HG03469 (cell line): ENCODE results near the gene CCDC181.
A peak's percentile ranks its signal among the peaks of the same experiment; 100 is the strongest.
"Not testable (repeated sequence)": the region's sequence is repeated elsewhere in the genome, so short reads cannot be mapped to it uniquely, and the experiment has no call there.

Source experiments
- ATAC-seq: cut with Tn5 transposase; IDR thresholded peaks from one replicate; pipeline ENCODE4 v1.9.1; 2021; ENCODE audit warnings: mild to moderate bottlenecking, moderate library complexity, moderate number of reproducible peaks; ENCODE audit not compliant: unreplicated experiment

Gene CCDC181

DNA sequence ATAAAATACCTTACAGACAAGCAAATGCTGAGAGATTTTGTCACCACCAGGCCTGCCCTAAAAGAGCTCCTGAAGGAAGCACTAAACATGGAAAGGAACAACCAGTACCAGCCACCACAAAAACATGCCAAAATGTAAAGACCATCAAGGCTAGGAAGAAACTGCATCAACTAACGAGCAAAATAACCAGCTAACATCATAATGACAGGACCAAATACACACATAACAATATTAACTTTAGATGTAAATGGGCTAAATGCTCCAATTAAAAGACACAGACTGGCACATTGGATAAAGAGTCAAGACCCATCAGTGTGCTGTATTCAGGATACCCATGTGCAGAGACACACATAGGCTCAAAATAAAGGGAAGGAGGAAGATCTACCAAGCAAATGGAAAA lies 24.7 kb downstream of the CCDC181 start:
- ATAC-seq, result not testable (repeated sequence)

GRCh38 chr1:169395955-169396354 lies 31.3 kb downstream of the CCDC181 start:
- no peak for ATAC-seq

GRCh38 chr1:169392406-169392805 lies 34.9 kb downstream of the CCDC181 start:
- no peak for ATAC-seq

DNA sequence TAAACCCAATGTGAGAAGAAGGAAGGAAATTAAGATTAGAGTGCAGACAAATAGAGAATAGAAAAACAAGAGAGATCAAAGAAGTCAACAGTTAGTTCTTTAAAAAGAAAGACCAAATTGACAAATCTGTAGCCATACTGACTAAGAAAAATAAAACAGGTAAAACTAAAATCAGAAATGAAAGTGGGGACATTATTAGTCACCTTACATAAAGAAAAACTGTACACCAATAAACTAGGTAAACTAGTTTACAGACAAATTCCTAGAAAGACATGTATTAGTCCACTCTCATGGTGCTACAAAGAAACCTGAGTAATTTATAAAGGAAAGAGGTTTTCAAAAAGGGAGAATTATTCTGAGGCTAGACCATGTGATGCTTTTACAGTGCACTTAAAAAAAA lies 37.0 kb downstream of the CCDC181 start:
- ATAC-seq, result peak; percentile 86

GRCh38 chr1:169387399-169387798 lies 39.9 kb downstream of the CCDC181 start:
- no peak for ATAC-seq

DNA sequence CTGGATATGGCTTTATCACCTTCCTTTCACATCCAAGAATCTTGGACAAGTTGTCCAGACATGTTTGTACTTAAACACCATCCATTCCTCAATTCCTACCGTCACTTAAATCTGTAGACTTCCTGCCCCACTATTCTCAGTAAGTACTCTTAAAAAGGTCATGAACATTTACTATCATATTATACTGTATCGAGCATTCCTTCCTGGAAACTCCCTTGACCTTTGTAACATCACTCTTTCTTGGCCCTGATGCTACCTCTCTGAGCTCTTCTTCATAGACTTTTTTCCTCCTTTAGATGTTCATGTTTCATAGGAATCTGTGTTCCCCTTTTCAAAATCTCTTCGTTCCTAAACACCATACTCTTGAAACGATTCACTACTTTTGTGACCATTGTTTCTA lies 43.8 kb downstream of the CCDC181 start:
- no peak for ATAC-seq

DNA sequence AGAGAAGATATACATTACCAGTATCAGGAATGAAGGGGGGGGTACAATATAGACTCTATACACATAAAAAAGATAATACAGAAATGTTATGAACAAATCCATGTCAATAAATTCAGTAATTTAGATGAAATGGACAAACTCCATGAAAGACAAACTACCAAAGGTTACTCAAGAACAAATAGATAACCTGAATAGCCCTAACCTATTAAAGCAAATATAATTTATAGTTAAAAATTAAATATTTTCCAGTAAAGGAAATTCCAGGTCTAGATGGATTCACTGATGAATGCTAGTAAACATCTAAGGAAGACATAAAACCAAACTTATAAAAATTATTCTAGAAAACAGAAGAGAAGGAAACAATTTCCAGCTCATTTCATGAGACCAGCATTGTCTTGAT lies 46.1 kb downstream of the CCDC181 start:
- ATAC-seq, result no peak

DNA sequence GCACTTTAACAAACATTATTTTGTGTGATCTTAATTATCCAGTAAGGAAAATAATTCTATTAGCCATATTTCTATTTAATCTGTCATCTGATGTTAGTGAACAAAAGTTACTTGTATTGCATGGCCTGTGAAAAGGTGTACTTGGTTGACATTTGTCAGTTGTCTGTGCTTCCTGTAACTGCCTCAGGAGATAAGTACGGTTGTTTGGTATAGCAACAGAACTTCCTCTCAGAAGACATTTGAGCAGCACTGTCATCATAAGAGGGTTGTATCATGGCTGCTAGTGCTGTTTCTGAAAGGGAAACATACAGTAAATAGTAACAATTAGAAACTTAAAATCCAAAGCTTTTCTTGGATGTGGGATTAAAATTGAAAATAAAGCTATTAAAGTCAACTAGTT lies 55.9 kb downstream of the CCDC181 start:
- no peak for ATAC-seq

DNA sequence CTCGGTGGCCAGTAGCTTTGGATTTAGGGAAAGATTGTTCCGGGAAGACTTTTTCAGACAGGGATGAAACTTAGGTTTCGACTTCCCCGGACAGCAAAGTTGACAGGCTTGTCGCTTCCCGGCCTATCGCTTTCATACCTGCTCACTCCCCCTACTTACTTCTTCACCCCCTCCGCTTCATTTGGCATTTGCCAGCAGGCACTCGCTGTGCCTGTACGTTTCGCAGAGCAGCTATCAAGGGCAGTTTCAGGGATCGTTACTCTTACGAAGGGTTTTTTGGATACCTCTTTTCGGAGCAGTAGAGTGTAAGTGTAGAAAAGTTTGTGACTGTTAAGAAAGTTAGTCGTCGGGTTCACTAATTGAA lies 58.9 kb downstream of the CCDC181 start:
- no peak for ATAC-seq

DNA sequence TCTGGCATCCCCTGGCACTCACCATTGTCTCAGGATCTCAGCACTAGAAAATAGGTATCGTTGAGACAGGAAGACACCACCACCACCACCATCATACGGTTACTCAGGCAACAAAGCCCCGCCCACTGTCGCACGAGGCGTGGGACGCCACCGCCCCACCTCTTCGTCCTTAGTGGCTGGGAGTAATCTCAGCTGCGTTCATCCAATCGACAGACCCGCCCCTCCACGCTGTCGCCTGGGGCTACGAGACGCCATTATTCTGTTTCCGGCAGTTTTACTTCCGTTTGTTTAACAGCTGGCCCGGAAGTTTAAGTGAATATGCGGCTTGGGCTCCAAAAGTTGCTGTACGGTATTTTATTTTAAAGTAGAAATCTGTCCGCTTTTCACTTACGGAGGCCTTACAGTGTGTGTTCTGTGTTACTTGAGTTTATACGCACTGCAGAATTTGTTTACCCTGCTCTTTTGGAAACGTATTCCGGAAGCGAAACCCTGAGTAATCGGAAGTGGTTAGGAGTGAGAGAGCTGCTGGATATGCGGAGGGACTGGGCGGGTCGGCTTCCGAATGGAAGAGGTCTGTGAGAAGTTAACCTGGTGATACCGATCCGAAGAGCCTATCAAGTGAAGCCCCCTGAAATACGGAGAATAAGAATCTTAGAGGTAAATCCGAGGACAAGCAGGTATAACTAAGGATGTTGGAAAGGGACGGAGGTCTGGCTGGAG lies 59.4 kb downstream of the CCDC181 start, which contains the start of the genes BLZF1 and NME7:
Gene BLZF1 (plus strand): TSS at position 510 of the 720 bp plus-strand sequence. CDS start 1,328 bp downstream, outside the sequence.
Gene NME7 (minus strand): TSS at position 112 of the 720 bp plus-strand sequence. CDS start 87 bp downstream, at position 25.
- peak; percentile 79 for ATAC-seq

DNA sequence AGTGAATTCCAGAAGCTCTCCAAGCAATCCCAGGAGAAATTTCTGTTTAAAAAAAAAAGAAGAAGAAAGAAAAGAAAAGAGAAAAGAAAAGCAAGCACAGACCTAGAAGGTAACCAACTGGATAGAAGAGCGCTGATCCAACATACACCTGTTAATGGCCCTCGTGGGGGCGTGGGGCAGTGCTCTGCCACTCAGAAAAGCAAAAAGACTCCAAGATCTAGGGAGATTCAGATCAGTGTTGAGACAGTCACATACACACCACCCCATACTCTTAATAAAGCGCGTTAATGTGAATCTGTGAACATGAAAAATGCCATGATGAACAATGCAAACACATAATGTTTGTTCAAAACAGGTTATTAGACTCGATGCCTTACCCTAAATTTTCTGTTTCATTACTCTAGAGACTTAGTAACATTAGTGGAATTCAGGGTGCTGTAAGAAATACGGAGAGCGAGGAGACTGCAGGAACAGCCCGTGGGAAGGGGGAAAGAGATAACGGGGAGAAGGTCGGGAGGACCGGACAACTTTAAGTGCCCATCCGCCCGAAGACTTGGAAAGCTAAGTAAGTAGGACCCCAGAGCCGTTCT lies 60.1 kb downstream of the CCDC181 start:
- ATAC-seq, result no peak

DNA sequence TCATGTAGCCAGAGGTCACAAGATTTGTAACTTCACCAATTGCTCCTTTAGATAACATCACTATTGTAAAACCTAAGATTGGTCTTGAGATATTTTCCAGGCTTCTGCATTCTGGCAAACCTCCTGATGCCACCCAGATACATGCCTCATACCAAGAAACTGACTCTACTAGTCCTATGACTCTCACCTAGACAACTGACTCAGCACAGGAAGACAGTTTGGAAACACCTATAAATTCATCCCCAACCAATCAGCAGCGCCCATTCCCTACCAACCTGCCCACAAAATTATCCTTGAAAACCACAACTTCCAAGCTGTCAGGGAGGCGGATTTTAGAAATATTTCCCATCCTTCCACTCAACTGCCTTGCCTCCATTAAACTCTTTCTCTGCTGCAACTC lies 62.3 kb downstream of the CCDC181 start:
- no peak for ATAC-seq

DNA sequence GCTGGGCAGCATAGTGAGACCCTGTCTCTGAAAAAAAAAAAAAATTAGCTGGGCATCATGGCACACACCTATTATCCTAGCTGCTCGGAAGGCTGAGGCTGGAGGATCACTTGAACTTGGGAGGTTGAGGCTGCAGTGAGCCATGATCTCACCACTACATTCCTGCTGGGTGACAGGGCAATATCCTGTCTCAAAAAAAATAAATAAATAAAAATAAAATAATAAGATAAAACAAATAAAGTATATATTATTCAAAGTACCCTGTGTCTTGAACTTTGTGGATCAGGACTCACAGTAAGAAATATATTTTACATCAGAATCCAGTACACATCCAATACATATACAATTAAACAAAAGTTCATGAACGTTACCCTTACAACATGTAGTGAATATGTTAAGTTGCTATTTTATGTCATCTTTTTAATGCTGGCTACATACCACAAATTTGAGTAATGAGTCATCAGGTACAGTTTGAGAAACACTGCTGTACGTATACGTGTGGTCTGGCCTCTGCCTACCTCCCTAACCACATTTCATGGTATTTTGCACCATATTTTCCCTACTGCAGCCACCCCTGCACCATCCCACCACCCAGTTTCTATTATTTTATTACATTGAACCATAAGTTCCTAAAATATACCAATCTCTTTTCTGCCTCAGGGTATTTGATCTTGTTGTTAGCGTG lies 64.1 kb downstream of the CCDC181 start:
- peak; percentile 49 for ATAC-seq

DNA sequence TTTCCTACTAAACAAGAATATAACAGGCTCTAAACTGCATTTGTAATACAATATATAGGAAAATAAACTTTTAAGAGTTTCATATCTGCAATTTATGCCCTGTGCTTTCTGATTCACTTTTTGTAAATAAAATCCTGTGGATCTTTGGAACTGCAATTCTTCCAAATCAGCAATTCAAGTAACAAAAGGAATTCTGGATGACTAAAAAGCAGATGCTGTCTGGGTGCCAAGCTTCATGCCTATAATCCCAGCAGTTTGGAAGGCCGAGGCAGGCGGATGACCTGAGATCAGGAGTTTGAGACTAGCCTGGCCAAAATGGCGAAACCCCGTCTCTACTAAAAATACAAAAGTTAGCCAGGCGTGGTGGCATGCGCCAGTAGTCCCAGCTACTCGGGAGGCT lies 66.0 kb downstream of the CCDC181 start:
- ATAC-seq, result no peak

- no peak for ATAC-seq
These were observed 66.9 kb downstream of the CCDC181 start for GRCh38 chr1:169360415-169360814.

DNA sequence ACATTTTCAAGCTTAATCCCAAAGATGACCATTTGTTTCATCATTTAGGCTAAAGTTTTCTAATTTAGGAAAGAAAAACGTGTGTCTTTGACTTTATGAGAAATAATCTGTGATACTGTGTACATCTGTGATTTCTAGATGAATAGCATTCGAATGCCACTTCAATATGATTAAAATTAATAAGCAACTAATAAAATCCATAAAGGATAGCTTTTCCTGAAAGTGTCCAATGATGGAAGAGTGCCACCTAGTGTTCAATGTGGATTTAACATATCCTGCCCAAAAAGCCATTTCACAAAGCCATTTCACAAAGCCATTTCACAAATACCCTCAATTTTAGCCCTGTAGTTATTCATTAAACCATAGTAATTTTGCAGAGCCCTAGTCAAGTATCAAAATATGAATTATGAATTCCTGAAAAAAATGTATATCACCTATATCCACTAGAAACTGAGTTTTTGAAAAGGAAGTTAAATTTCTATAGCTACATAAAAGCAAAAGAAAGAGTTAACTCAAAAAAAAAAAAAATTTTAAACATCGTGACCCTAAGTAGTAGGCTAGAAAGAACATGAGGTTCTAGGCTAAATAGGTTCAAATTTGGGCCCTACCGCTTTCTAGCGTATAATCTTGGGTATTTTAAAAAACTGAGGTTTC lies 78.8 kb downstream of the CCDC181 start:
- no peak for ATAC-seq

- ATAC-seq, result no peak
These were observed 79.4 kb downstream of the CCDC181 start for GRCh38 chr1:169347688-169348382.

DNA sequence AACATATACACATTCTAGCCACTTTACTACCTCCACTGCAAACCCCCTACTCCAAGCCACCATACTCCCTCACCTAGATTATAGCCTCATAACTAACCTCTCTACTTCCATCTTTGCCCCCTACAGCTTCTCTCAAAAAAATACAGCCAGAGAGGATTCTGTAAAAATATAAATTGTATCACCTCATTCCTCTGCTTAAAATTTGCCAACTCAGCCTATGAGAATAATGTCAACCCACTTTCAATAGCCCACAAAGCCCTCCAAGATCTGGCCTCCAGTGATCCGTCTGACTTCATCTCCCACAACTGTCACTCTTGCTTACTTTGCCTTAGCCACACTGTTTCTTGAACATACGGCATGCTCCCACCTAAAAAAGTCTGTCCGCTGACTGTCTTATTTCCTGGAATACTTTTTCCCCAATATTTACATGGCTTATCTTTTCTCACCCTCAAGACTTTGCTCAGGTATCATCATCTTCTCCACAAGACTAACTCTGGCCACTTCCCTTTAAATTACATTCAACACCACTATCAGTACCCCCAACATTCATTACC lies 81.2 kb downstream of the CCDC181 start:
- no peak for ATAC-seq

- no peak for ATAC-seq
These were observed 81.8 kb downstream of the CCDC181 start for GRCh38 chr1:169345511-169345910.
